Activated naive CD4-positive, alpha-beta T cell treated with Interleukin-2 at 50 U/mL for 16 hours (primary cell): ENCODE results near the gene BANF1.
A peak's percentile ranks its signal among the peaks of the same experiment; 100 is the strongest.
"Not testable (repeated sequence)": the region's sequence is repeated elsewhere in the genome, so short reads cannot be mapped to it uniquely, and the experiment has no call there.

ENCODE experiments used
- DNase-seq: peaks from one replicate; pipeline ENCODE4 v3.0.0-alpha.2; 2020

Gene BANF1

DNA sequence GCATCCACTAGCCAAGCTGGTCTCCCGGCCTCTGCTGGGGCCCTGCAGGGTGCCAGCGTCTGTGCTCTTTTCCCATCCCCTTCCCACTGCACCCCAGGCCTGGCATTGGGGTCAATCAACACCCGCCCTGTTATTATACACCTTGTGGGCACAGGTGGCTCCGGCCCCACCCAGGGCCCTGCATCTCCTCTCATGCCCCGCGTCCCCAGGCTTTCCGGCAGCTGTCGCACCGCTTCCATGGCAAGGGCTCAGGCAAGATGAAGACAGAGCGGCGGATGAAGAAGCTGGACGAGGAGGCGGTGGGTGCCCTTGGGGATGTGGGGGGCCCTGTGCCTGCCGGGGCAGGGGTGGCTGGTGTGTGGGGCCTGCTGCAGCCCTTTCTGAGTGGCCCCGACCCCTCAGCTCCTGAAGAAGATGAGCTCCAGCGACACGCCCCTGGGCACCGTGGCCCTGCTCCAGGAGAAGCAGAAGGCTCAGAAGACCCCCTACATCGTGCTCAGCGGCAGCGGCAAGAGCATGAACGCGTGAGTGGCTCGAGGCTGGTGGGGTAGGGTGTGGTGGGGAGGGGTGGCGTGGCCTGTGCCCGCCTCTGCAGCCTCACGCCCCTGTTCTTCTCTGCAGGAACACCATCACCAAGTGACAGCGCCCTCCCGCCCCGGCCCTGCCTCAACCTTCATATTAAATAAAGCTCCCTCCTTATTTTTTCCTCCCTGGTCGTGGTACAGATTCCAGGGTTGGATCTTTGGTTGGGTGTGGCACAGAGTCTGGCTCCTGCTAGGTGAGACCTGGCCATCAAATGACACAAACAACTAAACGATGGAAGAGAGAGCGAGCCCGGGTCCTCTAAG lies 23.7 kb upstream of the BANF1 start:
- DNase-seq, result no peak

DNA sequence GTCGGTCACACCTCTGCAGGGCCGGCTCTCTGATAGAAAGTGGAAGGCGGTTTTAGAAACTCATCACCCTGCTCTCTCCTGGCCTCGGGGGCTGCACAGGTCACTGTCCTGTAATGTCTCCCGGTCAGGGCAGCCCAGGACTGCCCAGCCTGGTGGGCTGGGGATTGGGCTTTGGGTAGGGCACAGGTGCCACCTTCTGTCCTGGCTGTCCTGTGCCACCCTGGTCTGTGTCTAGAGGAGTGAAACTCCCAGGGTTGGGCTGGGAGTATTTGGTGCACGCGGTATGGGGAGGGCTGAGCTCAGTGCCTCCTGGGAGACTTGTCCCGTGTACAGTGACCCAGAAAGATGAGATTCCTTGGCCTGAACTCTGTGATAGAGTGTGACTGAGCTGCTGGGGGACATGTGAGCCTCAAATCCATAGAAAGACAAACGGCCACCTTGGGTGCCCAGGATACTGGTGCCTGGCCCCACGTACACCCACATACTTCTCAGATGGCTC lies 23.0 kb upstream of the BANF1 start:
- no peak for DNase-seq

DNA sequence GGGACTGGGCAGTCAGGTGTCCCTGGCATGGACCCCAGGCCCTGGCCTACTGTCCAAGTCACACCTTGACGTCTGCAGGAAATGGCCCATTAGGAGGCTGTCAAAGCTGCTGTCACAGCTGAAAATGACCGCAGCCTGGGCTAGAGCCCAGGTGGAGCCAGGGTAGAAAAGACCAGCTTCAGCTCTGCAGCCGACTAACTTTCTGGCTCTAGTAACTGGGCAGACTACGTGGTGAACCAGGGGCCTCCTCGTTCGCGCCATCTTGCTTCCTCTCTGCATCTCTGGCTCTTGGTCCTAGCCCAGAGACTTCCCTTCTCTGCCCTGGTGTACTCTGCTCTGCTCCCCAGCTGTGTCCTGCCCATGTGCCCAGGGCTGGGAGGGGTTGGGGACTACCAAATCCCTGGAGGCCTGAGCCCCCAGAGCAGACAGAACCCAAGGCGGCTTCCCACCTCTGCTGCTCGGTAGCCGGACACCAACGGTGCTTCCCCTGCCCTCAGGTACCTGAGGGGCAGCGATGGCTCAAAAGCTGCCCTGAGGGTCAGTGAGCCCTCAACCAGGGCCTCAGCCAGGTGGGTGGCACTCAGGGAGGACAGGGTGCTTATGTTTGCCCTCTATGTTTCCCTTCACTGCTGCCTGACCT lies 21.1 kb upstream of the BANF1 start:
- no peak for DNase-seq

DNA sequence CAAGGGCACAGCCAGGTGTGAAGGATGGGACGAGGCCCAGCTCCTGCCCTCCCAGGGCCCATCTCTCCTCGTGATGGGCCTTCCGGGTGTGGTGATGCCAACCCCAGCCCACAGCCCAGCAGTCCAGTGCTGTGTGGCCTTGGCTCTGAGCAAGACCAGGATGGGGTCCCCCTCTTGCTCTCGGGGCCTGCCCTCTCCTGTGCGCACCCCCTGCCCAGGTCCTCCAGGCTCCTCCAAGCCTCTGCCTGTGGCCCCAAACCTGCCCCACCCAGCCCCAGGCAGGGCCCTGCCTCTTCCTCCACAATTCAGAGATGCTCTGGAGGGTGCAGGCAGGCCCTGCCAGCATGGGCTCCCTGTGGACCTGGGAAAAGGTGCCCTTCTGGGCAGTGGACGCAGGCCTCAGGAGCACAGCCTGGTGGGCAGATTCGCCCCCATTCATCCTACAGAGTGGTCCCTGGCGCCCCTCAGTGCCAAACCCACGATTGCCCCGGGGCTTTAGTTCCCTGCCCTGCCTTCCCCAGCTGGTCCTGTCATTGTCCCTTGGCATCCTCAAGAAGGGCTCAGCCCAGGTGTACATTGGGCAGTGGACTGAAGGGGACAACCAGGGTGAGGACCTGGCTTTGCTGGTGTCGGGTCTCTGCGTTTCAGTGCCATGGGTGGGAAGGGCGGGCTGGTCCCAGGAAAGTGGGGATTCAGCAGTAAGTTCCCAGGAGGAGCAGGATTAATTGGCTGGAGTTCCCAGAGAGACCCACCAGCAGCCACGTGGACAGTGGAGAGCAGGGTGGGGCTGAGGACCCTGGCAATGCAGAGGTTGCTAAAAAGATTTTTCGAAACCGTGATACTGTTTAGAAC lies 20.1 kb upstream of the BANF1 start:
- no peak for DNase-seq

DNA sequence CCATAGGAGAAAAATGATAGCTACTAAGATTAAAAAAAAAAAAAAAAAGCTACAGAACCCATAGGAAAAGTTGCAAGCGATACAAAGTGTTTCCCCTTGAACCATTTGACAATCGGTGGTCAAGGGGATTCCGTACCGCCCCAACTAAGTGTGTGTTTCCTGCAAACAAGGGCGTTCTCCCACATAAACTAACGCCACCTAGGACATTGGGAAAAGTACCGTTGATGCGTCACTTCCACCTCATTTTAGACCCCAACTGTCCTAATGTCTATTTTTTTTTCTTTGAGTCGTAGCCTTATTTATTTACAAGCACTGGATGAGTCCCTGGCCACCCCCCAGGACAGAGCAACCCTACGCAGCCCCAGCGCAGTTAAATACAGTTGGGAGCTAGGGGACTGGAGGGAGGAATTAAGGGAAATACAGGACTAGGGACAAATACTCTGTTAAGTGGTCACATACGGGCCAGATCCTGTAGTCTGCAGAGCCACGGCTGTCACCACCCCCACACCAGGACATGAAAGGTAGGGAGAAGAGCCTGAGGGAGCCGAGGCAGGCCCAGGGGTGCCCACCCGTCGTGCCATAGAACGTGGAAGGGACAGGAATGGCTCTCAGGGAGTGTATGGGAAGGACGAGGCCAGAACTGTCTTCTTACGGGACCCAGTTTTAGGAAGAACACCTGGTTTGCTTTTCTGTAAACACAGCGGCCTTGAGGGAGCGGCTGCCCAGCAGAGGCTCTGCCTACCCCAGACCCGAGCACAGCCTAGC lies 19.3 kb upstream of the BANF1 start:
- no peak for DNase-seq

DNA sequence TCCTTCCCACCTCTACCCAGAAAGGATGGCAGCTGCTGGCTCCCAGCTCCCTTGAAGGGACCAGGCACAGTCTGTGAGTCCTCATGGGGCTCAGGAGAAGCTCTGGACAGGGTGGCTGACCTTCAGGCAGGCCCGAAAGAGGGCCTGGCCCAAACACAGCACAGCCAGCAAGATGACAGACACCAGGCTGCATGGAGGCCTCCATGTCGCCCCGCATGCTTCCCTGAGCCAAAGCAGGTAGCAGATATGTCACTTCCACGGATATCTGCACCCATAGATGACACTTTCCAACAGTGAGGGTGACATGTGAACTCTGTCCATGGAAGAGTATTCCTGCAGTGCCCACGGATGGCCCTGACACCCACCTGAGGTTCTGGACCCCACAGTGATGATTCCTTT lies 18.7 kb upstream of the BANF1 start:
- no peak for DNase-seq

DNA sequence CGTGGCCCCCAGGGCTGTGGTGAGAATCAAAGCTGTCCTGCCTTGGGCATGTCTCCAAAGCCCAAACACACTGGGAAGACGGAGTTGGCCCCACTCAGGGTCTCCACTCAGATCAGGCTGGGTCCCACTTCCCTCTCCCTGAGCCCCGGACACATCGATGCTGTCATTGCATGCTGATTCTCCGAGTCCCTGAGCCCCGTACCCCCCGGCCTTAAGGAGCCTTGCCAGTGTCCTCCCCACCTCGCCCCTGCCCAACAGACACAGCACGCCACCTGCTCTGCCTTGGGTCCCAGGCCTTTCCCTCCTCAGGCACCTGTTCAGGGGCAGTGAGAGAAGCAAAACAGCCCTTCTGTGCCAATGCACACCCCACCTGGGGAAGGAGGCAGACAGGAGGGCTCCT lies 15.0 kb upstream of the BANF1 start:
- DNase-seq, result no peak

DNA sequence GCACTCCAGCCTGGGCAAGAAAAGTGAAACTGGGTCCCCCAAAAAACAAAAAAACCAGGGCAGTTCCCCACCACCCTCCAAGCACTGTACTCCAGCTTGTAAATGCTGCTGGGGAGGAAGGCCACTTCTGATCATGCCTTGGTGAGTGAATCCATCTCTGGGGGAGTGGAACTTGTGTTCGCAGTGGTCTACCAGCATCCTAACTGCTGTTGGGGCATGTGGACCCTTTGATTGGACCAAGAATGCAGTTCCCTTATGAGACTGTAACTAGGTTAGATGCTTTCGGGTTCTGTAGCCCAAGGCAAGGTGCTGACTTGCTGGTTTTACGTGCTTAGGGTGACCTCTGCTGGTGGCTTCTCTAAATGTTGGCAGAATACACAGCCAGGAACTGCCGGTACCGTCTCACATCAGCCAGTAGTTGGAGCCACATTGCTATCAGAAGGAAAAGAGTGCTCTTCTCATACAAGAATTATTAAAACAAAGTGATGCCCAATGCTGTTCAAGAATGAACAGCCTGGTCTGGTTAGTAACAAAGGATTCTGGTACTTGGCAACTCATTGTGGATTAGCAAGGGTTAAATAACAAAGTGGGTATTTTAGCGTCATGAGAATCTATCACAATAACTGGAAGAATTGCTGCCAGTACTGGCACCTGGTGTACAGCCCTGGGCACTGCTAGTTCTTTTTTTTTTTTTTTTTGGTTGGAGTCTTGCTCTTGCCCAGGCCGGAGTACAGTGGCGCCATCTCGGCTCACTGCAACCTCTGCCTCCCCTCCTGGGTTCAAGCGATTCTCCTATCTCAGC lies 13.3 kb upstream of the BANF1 start:
- DNase-seq, result peak; percentile 89

DNA sequence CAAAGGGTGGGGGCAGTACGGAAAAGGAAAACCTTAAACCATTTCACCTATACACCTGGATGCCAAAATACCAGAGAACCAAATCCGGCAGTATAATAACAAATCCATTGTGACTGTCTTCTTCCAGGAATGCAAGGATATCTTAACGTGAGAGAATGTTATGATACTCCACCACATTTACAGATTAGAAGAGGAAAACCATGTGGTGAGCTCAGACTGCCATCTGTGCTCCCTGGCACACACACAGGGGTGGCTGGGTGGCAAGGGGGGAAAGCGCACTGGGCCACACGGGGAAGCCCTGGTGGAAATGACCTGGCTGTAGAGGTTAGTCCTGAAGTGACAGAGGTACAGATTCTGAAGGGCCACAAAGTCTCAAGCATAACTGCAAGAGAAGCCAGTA lies 10.2 kb upstream of the BANF1 start:
- DNase-seq, result no peak

DNA sequence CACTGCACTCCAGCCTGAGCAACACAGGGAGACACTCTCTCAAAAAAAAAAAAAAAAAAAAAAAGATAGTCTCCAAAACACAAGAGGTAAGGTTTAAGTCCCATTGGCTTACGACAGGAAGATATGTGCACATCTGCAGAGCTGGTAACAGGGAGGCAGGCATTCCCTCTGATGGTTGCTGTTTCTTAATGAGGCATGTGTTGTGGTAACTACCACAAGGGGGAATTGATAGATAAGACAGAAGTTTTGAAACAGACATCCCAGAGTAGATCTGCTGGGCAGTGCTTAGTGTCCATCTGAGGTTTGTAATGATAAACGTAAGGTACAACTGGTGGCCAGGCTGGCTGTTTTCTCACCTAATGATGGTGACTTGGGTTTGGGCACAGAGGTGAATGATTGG lies 5.0 kb upstream of the BANF1 start:
- DNase-seq, result no peak

DNA sequence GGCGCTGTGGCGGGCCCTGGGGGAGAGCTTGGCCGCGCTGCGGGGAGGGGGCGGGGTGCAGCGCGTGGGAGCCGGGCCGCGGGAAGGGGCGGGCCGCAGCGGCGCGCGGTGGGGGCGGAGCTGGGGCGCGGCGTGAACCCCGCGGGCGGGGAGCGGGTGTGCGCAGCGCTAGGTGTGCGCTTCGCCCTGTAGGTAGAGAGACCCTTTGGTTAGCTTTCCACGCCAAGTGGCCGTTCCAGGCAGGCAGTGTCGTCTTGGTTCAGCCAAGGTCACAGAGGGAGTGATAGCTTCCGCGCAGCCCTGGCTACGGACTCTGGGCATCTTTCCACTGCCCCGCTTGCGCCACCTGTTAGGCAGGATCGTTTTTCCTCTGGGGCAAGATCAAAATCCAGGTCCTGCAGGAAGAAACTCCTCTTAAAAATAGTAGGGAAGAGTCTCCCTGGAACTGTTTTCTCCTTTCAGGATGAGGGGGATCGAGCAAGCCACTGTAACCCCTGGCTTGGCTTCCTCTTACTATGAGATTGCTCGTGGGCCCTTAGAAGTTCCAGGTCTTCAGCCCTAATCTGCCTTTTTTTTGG lies 434 bp downstream of the BANF1 start:
- no peak for DNase-seq

DNA sequence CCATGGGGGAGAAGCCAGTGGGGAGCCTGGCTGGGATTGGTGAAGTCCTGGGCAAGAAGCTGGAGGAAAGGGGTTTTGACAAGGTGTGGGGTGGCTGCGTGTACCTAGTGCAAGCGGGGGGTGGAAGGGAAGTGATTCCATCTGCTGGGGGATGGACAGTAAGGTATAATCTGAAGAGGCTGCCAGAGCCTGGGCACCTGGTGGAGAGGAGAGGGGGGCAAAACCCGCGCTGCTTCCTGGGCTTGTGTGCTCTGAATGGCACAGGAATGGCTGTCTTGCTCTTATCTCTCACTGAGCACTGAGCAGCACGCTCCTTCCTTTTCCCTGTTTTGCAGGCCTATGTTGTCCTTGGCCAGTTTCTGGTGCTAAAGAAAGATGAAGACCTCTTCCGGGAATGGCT lies 988 bp downstream of the BANF1 start:
- no peak for DNase-seq

DNA sequence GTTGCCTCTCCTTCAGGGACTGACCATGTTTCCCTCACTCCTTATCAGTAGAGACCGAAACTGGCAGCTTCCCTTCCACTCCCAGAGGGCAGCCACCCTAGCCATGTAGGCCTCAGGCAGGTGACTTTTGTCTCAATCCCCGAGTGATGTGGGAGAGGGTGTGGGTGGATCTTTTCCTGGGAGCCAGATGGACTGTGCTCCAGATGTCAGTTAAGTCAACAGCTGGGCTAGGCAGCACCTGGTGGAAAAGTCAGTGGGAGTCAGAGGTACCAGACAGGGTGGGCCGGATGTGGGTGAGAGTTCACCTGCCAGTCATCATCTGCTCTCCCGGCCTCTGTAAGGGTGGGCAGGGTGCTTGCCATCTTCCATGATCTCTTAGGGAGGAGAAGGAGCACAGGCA lies 1.9 kb downstream of the BANF1 start:
- DNase-seq, result no peak

DNA sequence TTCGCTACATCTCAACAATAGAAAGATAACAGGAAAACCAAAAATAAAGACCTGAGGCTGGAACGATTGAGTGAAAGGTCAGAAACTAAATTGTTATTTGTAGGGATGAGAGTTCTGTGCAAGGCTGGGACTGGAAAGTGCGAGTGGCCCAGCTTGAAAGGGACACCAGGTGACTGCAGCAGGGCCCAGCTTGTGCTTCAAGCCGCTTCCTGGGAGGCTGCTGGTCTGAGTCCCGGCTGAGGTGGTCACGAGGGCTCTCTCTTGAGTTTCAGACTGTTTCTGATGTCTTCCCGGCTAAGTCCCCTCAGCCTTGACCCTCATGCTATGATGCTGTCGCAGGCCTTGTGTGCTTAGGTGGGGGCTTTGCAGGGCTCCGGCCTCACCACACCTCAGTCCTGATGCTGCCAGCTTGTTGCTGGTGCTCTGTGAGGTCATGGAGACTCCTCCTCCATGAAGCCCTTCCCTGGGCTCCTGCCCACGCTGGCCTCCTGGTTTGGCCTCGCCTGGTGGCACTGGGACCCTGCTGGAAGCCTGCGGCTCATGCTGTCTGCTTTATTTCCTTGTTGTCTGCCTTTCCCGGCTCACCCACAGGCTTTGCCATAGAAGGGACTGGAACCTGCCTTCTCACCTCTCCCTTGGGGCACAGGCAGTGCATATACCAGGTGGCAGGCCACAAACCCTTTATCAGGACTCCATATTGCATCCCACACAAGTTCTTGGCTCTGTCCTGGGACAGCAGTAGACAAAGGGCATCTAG lies 4.0 kb downstream of the BANF1 start:
- no peak for DNase-seq

DNA sequence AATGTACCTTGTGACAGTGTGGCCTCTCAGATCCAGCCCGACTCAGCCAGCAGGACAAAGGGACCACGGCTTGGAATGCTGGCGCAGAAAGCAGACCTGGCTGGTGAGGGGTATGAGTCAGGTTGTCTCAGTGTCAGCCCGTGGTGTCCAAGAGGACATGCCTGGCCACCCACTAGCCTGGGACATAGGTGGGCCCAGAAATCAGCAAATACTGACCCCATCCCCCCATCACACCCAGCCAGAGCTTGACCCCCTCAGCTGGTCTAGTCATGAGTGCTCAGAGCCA lies 4.5 kb downstream of the BANF1 start:
- no peak for DNase-seq

DNA sequence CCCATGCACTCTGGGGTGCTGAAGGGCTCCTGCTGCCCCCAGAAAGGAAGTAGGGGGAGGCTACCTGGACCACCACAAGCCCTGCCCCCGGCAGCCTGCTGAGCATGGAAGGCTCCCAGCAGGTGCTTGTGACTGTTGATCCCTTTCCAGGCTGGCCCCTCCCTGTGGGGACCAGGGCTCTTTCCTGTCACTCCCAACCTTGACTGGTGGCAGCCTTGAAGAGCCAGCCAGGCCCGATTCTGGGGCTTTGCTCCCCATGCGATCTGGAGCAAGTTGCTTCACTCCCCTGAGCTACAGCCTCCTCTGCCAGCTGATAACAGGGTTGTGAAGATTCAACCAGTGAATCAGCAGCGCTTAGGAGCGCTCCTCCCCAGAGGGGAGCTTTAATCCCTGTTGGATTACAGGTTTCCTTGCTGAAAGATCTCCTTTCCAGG lies 4.9 kb downstream of the BANF1 start:
- no peak for DNase-seq

DNA sequence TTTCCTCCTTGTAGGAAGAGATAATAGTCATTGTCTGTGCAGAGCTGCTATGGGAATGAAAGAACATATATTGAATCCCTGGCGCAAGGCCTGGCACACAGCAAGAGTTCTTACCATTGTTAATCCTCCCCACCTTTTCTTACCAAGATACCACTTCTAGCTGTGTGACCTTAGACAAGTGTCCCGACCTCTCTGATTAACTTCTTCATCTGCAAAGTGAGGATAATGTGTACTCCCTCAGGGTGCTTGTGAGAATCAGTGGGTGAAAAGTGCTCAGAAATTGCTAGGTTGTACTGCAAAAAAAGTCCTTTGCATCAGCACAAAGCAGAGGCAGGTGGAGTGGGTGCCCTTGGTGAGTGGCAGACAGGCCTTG lies 5.8 kb downstream of the BANF1 start:
- no peak for DNase-seq

DNA sequence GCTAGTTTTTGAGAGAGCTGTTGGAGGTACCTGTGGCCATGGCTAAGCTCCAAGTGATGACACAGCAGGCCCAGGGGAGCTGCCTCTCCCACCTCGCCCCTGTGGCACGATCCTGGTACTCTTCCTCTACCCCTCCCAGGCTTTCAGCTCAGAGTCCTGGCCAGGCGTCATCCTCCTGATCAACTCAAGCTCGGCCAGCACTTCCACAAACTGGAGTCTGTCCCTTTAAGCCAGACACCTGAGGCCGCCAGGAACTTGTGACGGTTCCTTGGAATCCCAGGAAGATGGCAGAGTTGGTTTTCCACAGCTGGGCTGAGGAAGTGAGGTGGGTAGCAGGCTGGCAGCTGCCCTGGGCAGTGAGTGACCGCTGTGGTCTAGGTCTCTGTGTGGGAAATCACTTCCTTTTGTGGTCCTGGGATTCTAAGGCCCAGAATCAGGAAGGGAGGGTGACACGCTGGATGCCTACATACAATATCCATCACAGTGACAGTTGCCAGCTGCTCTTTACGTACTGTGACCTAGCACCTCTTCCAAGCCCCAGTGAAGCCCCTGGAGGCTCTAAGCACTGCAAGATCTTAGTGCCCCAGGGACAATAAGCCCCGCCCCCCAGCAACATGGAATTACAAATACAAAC lies 6.3 kb downstream of the BANF1 start:
- no peak for DNase-seq

DNA sequence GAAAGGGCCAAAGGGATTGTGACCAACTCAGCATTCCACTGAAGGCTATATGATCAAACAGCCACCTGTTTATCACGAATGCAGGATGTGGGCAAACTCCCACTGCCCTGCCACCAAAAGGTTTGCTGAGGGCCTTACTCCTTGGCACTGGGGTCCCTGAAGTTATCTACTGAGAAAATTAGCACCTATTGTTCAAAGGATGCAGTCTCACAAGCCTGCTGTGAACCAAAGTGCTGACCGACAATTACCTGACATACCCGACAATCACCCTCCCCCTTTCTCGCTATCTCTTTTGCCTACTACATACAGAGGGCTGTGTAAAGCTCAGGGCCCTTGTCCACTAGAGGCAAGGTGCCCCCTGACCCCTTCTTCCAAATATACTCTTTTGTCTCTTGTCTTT lies 7.7 kb downstream of the BANF1 start:
- DNase-seq, result not testable (repeated sequence)

DNA sequence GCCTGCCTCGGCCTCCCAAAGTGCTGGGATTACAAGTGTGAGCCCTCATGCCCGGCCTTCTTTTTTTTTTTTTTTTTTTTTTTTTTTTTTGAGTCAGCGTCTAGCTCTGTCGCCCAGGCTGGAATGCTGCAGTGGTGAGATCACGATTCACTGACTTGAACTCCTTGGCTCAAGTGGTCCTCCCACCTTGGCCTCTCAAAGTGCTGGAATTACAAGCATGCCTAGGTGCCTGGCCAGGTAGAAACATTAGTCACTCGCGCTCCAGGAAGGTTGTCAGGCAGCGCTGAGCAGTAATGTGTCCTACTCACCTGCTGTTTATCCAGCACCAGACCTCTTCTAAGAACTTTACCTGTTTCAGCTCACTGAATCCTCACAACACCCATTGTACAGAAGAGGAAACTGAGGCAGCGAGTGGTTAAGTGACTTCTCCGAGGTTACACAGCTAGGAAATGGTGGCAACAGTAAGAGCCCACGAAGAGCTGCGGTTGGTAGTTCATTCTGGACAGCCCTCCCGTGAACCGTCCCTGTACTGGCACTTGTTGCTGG lies 9.0 kb downstream of the BANF1 start:
- DNase-seq, result no peak
